CD4-positive, CD25-positive, alpha-beta regulatory T cell (primary cell): Measurements from ENCODE around the gene PPP1CC. TPM values are rescaled to one million over a fixed set of nuclear protein-coding genes. Genes with fewer than 3 reads are reported as not detected.

Experiments used
- ATAC-seq, 2 donors: fragments of 150-1000 bp; cut with Tn5 transposase; one replicate each; pipeline ENCODE4 v1.10.0; 2021; ENCODE audit warnings: low read depth in 2 of 2, moderate number of reproducible peaks in 2 of 2, moderate library complexity in 1 of 2
- DNase-seq, 3 donors: peaks; one replicate each; pipeline versions ENCODE4 v3.0.0 to v3.0.0-alpha.2; 2012 to 2022; ENCODE audit warnings: mixed read lengths in 1 of 3
- H3K27ac ChIP-seq: one replicate; pipeline ENCODE4 v1.7.0; 2013; ENCODE audit warnings: mild to moderate bottlenecking, low read length; ENCODE audit not compliant: insufficient read depth, poor library complexity, severe bottlenecking
- H3K27me3 ChIP-seq: one replicate; pipeline ENCODE4 v1.7.0; 2013; ENCODE audit warnings: low read length; ENCODE audit not compliant: control insufficient read depth, insufficient read depth
- H3K36me3 ChIP-seq: one replicate; pipeline ENCODE4 v1.7.0; 2013; ENCODE audit warnings: mild to moderate bottlenecking, low read length, moderate library complexity; ENCODE audit not compliant: control insufficient read depth, insufficient read depth
- H3K4me1 ChIP-seq: 2 replicates; pipeline ENCODE4 v1.7.0; 2013; ENCODE audit warnings: mild to moderate bottlenecking, low read length; ENCODE audit not compliant: insufficient read depth, control insufficient read depth, poor library complexity, severe bottlenecking
- H3K4me3 ChIP-seq: one replicate; pipeline ENCODE4 v1.7.0; 2013; ENCODE audit warnings: low read depth, mild to moderate bottlenecking, low read length, moderate library complexity
- H3K9me3 ChIP-seq, 2 experiments: 1 replicate in 1 of 2; 2 replicates in 1 of 2; pipeline ENCODE4 v1.7.0; 2013; ENCODE audit warnings: low read length in 2 of 2, mild to moderate bottlenecking in 1 of 2, moderate library complexity in 1 of 2; ENCODE audit not compliant: control insufficient read depth in 2 of 2
- H3K27ac Mint-ChIP-seq, 3 donors: one replicate each; pipeline ENCODE4 v1.8.0; 2020 to 2022; ENCODE audit warnings: mild to moderate bottlenecking in 3 of 3, mixed read lengths in 3 of 3, moderate library complexity in 2 of 3
- H3K27me3 Mint-ChIP-seq: one replicate; pipeline ENCODE4 v1.8.0; 2022; ENCODE audit warnings: mild to moderate bottlenecking, mixed read lengths
- H3K36me3 Mint-ChIP-seq: one replicate; pipeline ENCODE4 v1.8.0; 2020; ENCODE audit warnings: mixed read lengths
- H3K4me1 Mint-ChIP-seq, 4 donors: one replicate each; pipeline ENCODE4 v1.8.0; 2020 to 2022; ENCODE audit warnings: mixed read lengths in 4 of 4, mild to moderate bottlenecking in 1 of 4
- H3K4me3 Mint-ChIP-seq, 4 donors: one replicate each; pipeline ENCODE4 v1.8.0; 2020 to 2022; ENCODE audit warnings: mild to moderate bottlenecking in 4 of 4, mixed read lengths in 4 of 4, moderate library complexity in 3 of 4
- H3K9me3 Mint-ChIP-seq, 7 donors: one replicate each; pipeline ENCODE4 v1.8.0; 2020 to 2022; ENCODE audit warnings: mixed read lengths in 7 of 7, mild to moderate bottlenecking in 3 of 7, moderate library complexity in 2 of 7
- polyA plus RNA-seq, 4 donors: library from polyadenylated mRNA; unstranded; fragments of 300-500 nt; fragmentation: Illumina TruSeq; gene quantifications; one replicate each; pipeline ENCODE4 v1.2.3, GENCODE V29; 2021
- total RNA-seq: library from RNA; stranded (reverse); gene quantifications from one replicate; pipeline ENCODE4 v1.2.3, GENCODE V29; 2022

The PPP1CC gene
- total and polyA plus RNA-seq, 5 donors from 2014 or later: 166 to 177 (median 174) TPM

DNA sequence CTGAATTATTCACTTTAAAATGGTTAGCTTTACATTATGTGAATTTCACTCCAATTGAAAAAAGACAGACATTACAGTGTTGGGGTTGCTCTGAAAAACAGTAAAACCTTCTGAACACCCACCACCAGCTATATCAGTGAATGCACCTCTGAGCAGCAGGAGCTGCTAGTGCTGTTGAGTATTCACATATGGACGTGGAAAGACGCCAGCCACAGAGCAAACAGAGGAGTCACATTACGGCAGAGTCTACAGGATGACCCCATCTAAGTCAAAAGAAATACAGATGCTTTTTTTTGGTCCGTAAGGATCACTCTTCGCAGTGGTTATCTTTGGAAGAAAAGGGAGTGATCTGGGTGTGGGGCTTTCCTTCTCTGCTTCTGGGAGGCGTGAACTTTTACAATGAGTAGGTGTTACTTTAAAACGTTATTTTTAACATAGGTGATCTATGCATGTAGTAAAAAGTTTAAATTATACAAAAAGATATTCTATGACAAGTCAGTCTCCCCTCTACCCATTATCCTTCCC is 58.3 kb downstream of the PPP1CC start:
- DNase-seq: no peak
- Histone ChIP-seq H3K27me3 (no peaks in the 10 kb centered on the region), H3K36me3 (peaks cover 7% of the 10 kb centered on the region), H3K4me1 (peaks cover 19% of the 10 kb centered on the region), H3K4me3 (no peak overlapping the region), H3K27ac (no peak overlapping the region), H3K9me3 (no peaks in the 10 kb centered on the region)
- no peaks in the 10 kb centered on the region for H3K9me3 Mint-ChIP-seq
- peaks cover 45% of the 10 kb centered on the region for H3K36me3 Mint-ChIP-seq
- H3K27ac Mint-ChIP-seq: peak overlapping the region in 2 of 3 donors; percentile 13 to 58
- peak overlapping the region in 1 of 4 donors; percentile 7 for H3K4me3 Mint-ChIP-seq
- H3K4me1 Mint-ChIP-seq: peaks cover 7 to 60% (median 23%) of the 10 kb centered on the region in 4 donors
- H3K27me3 Mint-ChIP-seq: peaks cover 6% of the 10 kb centered on the region
- no peak for ATAC-seq

DNA sequence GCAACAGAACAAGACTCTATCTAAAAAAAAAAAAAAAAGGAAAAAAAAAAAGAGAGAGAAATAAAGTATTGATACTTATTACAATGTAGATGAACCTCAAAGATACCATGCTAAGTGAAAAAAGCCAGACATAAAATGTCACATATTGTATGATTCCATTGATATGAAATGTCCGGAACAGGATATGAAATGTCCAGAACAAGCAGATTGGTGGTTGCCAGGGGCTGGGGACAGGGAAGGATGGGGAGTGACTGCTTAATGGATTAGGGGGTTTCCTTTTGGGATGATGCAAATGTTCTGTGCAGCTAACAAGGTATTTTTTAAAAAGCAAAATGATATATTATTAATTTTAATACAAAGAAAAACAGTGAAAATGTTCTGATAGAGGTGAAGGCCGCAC is 58.8 kb downstream of the PPP1CC start:
- no peaks in the 10 kb centered on the region for H3K9me3 Mint-ChIP-seq
- Histone ChIP-seq H3K27ac (no peak overlapping the region), H3K27me3 (no peaks in the 10 kb centered on the region), H3K9me3 (no peaks in the 10 kb centered on the region), H3K4me3 (no peak overlapping the region), H3K36me3 (peaks cover 7% of the 10 kb centered on the region), H3K4me1 (peaks cover 17% of the 10 kb centered on the region)
- H3K27me3 Mint-ChIP-seq: peaks cover 6% of the 10 kb centered on the region
- no peak overlapping the region for H3K27ac Mint-ChIP-seq
- peaks cover 45% of the 10 kb centered on the region for H3K36me3 Mint-ChIP-seq
- peaks cover 7 to 64% (median 23%) of the 10 kb centered on the region in 4 donors for H3K4me1 Mint-ChIP-seq
- no peak for ATAC-seq
- H3K4me3 Mint-ChIP-seq: no peak overlapping the region
- DNase-seq: no peak

DNA sequence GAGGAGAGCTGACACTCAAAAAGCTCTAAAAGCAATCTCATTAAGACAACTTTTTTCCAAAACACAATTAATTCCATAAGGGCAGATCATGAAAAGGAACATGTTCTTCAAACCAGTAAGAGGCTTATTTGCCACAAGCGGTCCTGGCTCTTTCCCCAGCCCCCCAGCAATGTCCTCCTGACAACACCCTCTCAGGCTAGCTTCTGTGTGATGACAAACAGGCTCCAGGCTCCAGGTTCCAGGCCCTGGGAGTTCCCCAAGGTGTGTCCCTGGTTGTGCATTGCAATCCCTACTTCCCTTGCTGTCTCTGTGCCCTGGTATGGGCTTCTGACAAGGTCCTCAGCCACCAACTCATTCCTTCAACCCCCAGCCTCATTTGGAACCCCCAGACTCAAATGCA is 62.7 kb downstream of the PPP1CC start:
- Mint-ChIP-seq H3K9me3 (peaks cover 0 to 5% (median 0%) of the 10 kb centered on the region in 7 donors), H3K36me3 (peaks cover 41% of the 10 kb centered on the region), H3K4me1 (peaks cover 0 to 53% (median 13%) of the 10 kb centered on the region in 4 donors), H3K4me3 (no peak overlapping the region), H3K27me3 (no peaks in the 10 kb centered on the region), H3K27ac (peak overlapping the region; percentile 53 to 85 (median 70))
- Histone ChIP-seq H3K4me1 (peaks cover 13% of the 10 kb centered on the region), H3K9me3 (no peaks in the 10 kb centered on the region), H3K36me3 (peaks cover 9% of the 10 kb centered on the region), H3K4me3 (no peak overlapping the region), H3K27me3 (no peaks in the 10 kb centered on the region), H3K27ac (no peak overlapping the region)
- ATAC-seq: no peak
- DNase-seq: no peak

DNA sequence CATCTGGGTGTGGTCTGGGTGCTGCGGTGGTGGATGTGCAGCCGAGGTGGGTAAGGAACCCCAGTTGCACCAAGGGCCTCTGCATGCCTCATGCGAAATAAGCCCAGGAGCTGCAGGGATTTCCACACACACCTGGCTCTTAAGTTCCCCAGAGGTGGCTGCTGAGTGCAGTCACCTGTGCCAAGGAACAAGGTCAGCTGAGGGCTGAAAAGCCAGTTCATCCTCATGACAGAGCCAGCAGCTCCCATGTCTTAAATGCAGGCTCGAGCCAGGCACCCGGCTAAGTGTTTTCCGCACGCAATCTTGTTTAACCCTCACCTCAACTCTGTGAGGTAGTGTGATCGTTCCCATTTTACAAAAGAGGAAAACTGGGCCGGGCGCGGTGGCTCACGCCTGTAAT is 63.5 kb downstream of the PPP1CC start:
- H3K4me3 Mint-ChIP-seq: no peak overlapping the region
- Histone ChIP-seq H3K27me3 (no peaks in the 10 kb centered on the region), H3K27ac (no peak overlapping the region), H3K4me1 (peaks cover 13% of the 10 kb centered on the region), H3K9me3 (no peaks in the 10 kb centered on the region), H3K36me3 (peaks cover 9% of the 10 kb centered on the region), H3K4me3 (no peak overlapping the region)
- H3K36me3 Mint-ChIP-seq: peaks cover 42% of the 10 kb centered on the region
- H3K4me1 Mint-ChIP-seq: peaks cover 0 to 50% (median 13%) of the 10 kb centered on the region in 4 donors
- ATAC-seq: no peak
- H3K27me3 Mint-ChIP-seq: no peaks in the 10 kb centered on the region
- H3K27ac Mint-ChIP-seq: peak overlapping the region in 2 of 3 donors; percentile 44 to 62
- DNase-seq: no peak
- peaks cover 0 to 7% (median 0%) of the 10 kb centered on the region in 7 donors for H3K9me3 Mint-ChIP-seq

DNA sequence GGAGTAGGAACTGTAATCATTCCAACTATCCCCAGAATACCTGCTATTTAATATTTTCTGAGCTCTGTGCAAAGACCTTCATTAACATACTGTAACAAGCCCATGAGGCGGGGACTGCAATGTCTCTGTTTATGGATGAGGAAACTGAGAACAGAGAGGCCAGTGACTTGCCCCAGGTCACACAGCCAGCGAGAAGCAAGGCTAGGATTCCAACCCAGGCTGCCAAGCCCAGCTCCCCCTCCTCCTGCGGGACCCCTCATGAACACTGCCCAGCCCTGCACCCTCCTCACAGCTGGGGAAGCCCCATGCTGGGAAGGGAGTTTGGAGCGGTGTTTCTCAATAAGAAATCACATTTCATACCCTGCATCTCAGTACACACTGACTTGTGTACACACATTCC is 64.7 kb downstream of the PPP1CC start:
- H3K9me3 ChIP-seq: no peaks in the 10 kb centered on the region
- Mint-ChIP-seq H3K27me3 (no peaks in the 10 kb centered on the region), H3K36me3 (peaks cover 45% of the 10 kb centered on the region), H3K4me1 (peaks cover 0 to 54% (median 12%) of the 10 kb centered on the region in 4 donors), H3K9me3 (peaks cover 0 to 7% (median 0%) of the 10 kb centered on the region in 7 donors), H3K4me3 (peak overlapping the region in 2 of 4 donors; percentile 34 to 76), H3K27ac (peak overlapping the region; percentile 9 to 88 (median 86))
- H3K27me3 ChIP-seq: no peaks in the 10 kb centered on the region
- no peak overlapping the region for H3K27ac ChIP-seq
- ATAC-seq: no peak
- DNase-seq: no peak
- H3K4me1 ChIP-seq: peaks cover 13% of the 10 kb centered on the region
- H3K4me3 ChIP-seq: no peak overlapping the region
- peaks cover 5% of the 10 kb centered on the region for H3K36me3 ChIP-seq

DNA sequence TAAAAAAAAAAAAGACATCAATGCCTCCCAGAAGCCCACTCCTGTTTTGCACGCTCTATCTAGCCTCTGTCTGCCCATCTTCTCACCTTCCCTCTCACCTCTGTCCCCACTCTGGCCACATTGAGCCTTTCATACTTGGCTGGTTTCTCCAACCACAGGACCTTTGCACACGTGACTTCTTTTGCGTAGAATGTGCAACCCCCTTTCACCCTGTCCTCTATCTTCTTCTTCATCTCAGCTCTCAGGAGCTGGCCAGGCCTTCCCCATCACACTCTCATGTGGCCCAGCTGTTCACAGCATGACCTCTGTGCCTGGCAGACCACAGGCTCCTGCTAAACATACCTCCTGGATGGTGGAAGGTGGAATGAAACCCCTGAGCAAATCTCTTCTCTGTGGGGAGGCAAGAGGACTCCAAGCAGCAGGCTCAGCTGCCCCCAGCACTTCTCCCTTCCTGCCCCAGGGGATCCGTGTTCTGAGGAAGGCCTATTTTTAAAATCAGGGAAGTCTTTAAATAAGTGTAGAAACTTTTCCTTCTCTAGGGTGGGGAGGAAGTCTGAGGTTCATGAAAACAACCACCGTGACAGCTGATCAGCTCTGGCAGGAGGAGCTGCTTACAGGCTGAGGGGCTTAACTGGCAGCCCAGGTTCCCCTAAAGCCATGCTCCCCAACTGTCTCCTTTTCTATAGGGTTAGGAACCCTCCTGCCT is 65.3 kb downstream of the PPP1CC start:
- DNase-seq: peak in 1 of 3 donors; percentile 17
- Mint-ChIP-seq H3K27me3 (no peaks in the 10 kb centered on the region), H3K36me3 (peaks cover 46% of the 10 kb centered on the region), H3K27ac (peak overlapping the region; percentile 86 to 95 (median 88)), H3K4me3 (peak overlapping the region in 2 of 4 donors; percentile 34 to 76), H3K9me3 (peaks cover 0 to 7% (median 2%) of the 10 kb centered on the region in 7 donors), H3K4me1 (peaks cover 0 to 53% (median 11%) of the 10 kb centered on the region in 4 donors)
- no peak overlapping the region for H3K27ac ChIP-seq
- peak overlapping the region; percentile 7 for H3K4me3 ChIP-seq
- H3K9me3 ChIP-seq: no peaks in the 10 kb centered on the region
- peak in 1 of 2 donors; percentile 34 for ATAC-seq
- peaks cover 8% of the 10 kb centered on the region for H3K36me3 ChIP-seq
- peaks cover 13% of the 10 kb centered on the region for H3K4me1 ChIP-seq
- H3K27me3 ChIP-seq: no peaks in the 10 kb centered on the region

DNA sequence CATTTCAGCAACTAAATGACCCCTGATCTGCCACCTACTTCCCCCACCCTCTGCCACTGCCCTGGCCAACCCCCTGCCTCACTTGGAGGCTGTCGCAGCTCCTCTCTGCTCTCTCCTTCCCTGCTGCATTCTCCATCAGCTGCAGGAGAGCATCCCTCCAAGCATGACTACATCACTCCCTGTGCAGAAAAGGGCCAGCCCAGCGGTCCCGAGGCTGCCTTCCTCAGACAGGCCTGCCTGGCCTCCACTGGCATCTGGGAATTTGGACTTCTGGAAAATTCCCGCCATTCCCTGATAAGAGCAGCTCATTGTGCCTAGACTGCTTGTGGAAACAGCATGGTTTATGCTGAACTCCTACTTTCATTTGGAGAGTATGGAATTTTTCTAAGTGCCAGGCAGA is 66.5 kb downstream of the PPP1CC start:
- no peak overlapping the region for H3K27ac ChIP-seq
- Mint-ChIP-seq H3K27me3 (no peaks in the 10 kb centered on the region), H3K27ac (peak overlapping the region; percentile 7 to 91 (median 38)), H3K9me3 (peaks cover 0 to 7% (median 2%) of the 10 kb centered on the region in 7 donors), H3K4me1 (peaks cover 0 to 49% (median 9%) of the 10 kb centered on the region in 4 donors), H3K4me3 (no peak overlapping the region), H3K36me3 (peaks cover 45% of the 10 kb centered on the region)
- DNase-seq (no peak), ATAC-seq (no peak)
- no peak overlapping the region for H3K4me3 ChIP-seq
- no peaks in the 10 kb centered on the region for H3K27me3 ChIP-seq
- H3K9me3 ChIP-seq: no peaks in the 10 kb centered on the region
- peaks cover 13% of the 10 kb centered on the region for H3K4me1 ChIP-seq
- H3K36me3 ChIP-seq: peaks cover 9% of the 10 kb centered on the region
